T47D (cell line): ENCODE results near the gene TAS2R50.

Experiments
- DNase-seq, 2 experiments: peaks; one replicate each; pipeline versions ENCODE4 v3.0.0 to v3.0.0-alpha.2; 2011 to 2012; ENCODE audit warnings: low read depth in 1 of 2, low spot score in 1 of 2
- JUND ChIP-seq: IDR thresholded peaks from 2 replicates; pipeline ENCODE4 v1.6.1; 2012; ENCODE audit warnings: low read depth
- in situ Hi-C: cut with HindIII; loops from 2 replicates; pipeline ENCODE4 v1.10.0; 2016; ENCODE audit warnings: low sequenced_read_pairs, low pct_unique_long_range_greater_than_20kb

The TAS2R50 gene

GRCh38 chr12:10940389-10940788 lies 46.3 kb downstream of the TAS2R50 start:
- no peak for DNase-seq
- no peak for TF ChIP-seq JUND
- in situ Hi-C loops = no loop called here

- TF ChIP-seq JUND = no peak
- in situ Hi-C loops = no loop called here
- no peak for DNase-seq
These were observed 47.5 kb downstream of the TAS2R50 start, which contains the start of gene TAS2R14 for GRCh38 chr12:10939163-10939562. Gene TAS2R14, minus strand, starts transcription at chr12:10939263. Its CDS starts 56 bp downstream, at chr12:10939207.

- no peak for TF ChIP-seq JUND
- DNase-seq = no peak
- in situ Hi-C loops = no loop called here
These were observed 50.2 kb downstream of the TAS2R50 start for GRCh38 chr12:10936506-10936905.
